A673 (cell line): ENCODE measurements around the gene TBC1D5. TPM values are rescaled to one million over a fixed set of nuclear protein-coding genes. Genes with fewer than 3 reads are reported as not detected.

Experiments
- BruUV-seq: library from RNA; stranded (reverse); fragments of 400-500 nt; replicated peaks from 2 replicates; lab custom pipeline; 2021; lab: Mats Ljungman, UMichigan
- CTCF ChIA-PET: fragments of 300-600 bp; sonication (Branson Sonifier 250); formaldehyde crosslinking; loops from one replicate; lab custom pipeline; 2022; ENCODE audit warnings: antibody characterized with exemption; lab: Charles Lee
- POLR2A ChIA-PET: fragments of 300-600 bp; sonication (Branson Sonifier 250); formaldehyde crosslinking; loops from one replicate; lab custom pipeline; 2022; ENCODE audit warnings: antibody characterized with exemption; ENCODE audit not compliant: low non-redundant PET; lab: Charles Lee
- DNase-seq: peaks from one replicate; pipeline ENCODE4 v3.0.0-alpha.2; 2015; ENCODE audit warnings: low spot score
- H3K27ac ChIP-seq: fragments of 200-600 bp; sonication (generic); 2 replicates; pipeline ENCODE4 v1.5.1; 2016; ENCODE audit warnings: mixed run types, low read depth, mild to moderate bottlenecking, mixed read lengths, antibody characterized with exemption, low read length; ENCODE audit not compliant: poor library complexity, severe bottlenecking
- H3K27me3 ChIP-seq: fragments of 200-600 bp; sonication (generic); replicated peaks from 2 replicates; pipeline ENCODE4 v1.6.1; 2017; ENCODE audit warnings: mixed run types, low read depth, mild to moderate bottlenecking, mixed read lengths, antibody characterized with exemption, low read length; ENCODE audit not compliant: insufficient read depth, poor library complexity
- H3K36me3 ChIP-seq: fragments of 200-600 bp; sonication (generic); 2 replicates; pipeline ENCODE4 v1.6.1; 2016; ENCODE audit warnings: mixed run types, mild to moderate bottlenecking, mixed read lengths, antibody characterized with exemption, low read length; ENCODE audit not compliant: insufficient read depth, poor library complexity, severe bottlenecking
- H3K4me1 ChIP-seq: fragments of 200-600 bp; sonication (generic); 2 replicates; pipeline ENCODE4 v1.6.1; 2017; ENCODE audit warnings: mixed run types, mild to moderate bottlenecking, mixed read lengths, antibody characterized with exemption, low read length; ENCODE audit not compliant: insufficient read depth, poor library complexity, severe bottlenecking
- H3K4me3 ChIP-seq: fragments of 200-600 bp; sonication (generic); 2 replicates; pipeline ENCODE4 v1.5.1; 2016; ENCODE audit warnings: low read depth, mixed run types, mild to moderate bottlenecking, mixed read lengths, low read length; ENCODE audit not compliant: poor library complexity, severe bottlenecking
- H3K9me3 ChIP-seq: fragments of 200-600 bp; sonication (generic); 2 replicates; pipeline ENCODE4 v1.6.1; 2016; ENCODE audit warnings: mixed run types, low read depth, mild to moderate bottlenecking, mixed read lengths, antibody characterized with exemption, low read length; ENCODE audit not compliant: poor library complexity, severe bottlenecking
- CTCF ChIP-seq: fragments of 300-800, 200-600 bp; sonication (generic); conservative IDR thresholded peaks from 2 replicates; pipeline ENCODE4 v1.5.1; 2017; ENCODE audit warnings: low read depth, mild to moderate bottlenecking, antibody characterized with exemption, low read length, moderate library complexity, mixed read lengths
- EZH2 ChIP-seq: fragments of 200-600 bp; sonication (generic); IDR thresholded peaks from 2 replicates; pipeline ENCODE4 v1.6.1; 2017; ENCODE audit warnings: borderline replicate concordance, low read depth, mild to moderate bottlenecking, mixed read lengths, antibody characterized with exemption, low read length; ENCODE audit not compliant: poor library complexity, severe bottlenecking
- intact Hi-C: fragments of 100-400 bp; cut with micrococcal nuclease; formaldehyde crosslinking; loops from one replicate; pipeline ENCODE4 v1.10.0; 2022; ENCODE audit not compliant: unreplicated experiment
- total RNA-seq: library from RNA; stranded (reverse); gene quantifications from 2 replicates; pipeline ENCODE4 v1.2.3, GENCODE V29; 2021

Gene TBC1D5
- total RNA-seq, 1 experiment from 2014 or later: 40.7 TPM

- Histone ChIP-seq H3K27me3 (no peaks in the 10 kb centered on the region), H3K4me3 (no peak overlapping the region), H3K27ac (no peak overlapping the region), H3K9me3 (no peaks in the 10 kb centered on the region), H3K36me3 (no peaks in the 10 kb centered on the region), H3K4me1 (no peaks in the 10 kb centered on the region)
- BruUV-seq: no TSS peak
- POLR2A ChIA-PET: no interaction called here
- intact Hi-C loops: no loop called here
- CTCF ChIA-PET: no interaction called here
- no peak for DNase-seq
- TF ChIP-seq CTCF (no peak), EZH2 (no peak)
Observed at GRCh38 chr3:17558565-17558964, 183.9 kb downstream of the TBC1D5 start.

GRCh38 chr3:17557749-17558463 is 184.5 kb downstream of the TBC1D5 start:
- DNase-seq: no peak
- H3K27ac ChIP-seq: no peak overlapping the region
- intact Hi-C loops: no loop called here
- H3K4me1 ChIP-seq: no peaks in the 10 kb centered on the region
- H3K36me3 ChIP-seq: no peaks in the 10 kb centered on the region
- no peak overlapping the region for H3K4me3 ChIP-seq
- no peaks in the 10 kb centered on the region for H3K9me3 ChIP-seq
- no peak for TF ChIP-seq CTCF
- TF ChIP-seq EZH2: no peak
- no peaks in the 10 kb centered on the region for H3K27me3 ChIP-seq
- ChIA-PET CTCF (no interaction called here), POLR2A (no interaction called here)
- no TSS peak for BruUV-seq

DNA sequence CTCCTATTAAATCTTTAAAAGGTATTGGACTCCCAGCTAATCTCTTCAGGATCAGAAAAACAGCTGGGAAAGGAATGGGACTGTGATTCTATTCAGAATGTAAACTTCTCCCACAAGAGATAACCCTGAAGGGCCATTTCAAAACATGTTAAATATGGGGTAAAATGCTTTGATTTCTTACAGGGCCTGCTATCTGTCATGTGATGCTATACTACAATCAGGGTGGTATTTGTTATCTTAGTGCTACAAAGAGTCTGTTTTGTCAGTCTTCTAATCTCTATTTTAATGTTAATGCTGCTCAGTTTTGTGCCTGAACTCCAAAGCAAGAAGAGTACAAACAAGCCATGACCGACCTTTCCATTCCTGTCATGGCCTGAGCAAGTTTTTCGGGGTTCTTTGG is 186.9 kb downstream of the TBC1D5 start:
- Histone ChIP-seq H3K36me3 (no peaks in the 10 kb centered on the region), H3K27me3 (no peaks in the 10 kb centered on the region), H3K4me3 (no peak overlapping the region), H3K27ac (no peak overlapping the region), H3K9me3 (no peaks in the 10 kb centered on the region), H3K4me1 (peaks cover 7% of the 10 kb centered on the region)
- ChIA-PET POLR2A (no interaction called here), CTCF (no interaction called here)
- no TSS peak for BruUV-seq
- TF ChIP-seq CTCF (no peak), EZH2 (no peak)
- intact Hi-C loops: no loop called here
- no peak for DNase-seq
